Measurements from ENCODE around the gene ZNF346.

Gene ZNF346

DNA sequence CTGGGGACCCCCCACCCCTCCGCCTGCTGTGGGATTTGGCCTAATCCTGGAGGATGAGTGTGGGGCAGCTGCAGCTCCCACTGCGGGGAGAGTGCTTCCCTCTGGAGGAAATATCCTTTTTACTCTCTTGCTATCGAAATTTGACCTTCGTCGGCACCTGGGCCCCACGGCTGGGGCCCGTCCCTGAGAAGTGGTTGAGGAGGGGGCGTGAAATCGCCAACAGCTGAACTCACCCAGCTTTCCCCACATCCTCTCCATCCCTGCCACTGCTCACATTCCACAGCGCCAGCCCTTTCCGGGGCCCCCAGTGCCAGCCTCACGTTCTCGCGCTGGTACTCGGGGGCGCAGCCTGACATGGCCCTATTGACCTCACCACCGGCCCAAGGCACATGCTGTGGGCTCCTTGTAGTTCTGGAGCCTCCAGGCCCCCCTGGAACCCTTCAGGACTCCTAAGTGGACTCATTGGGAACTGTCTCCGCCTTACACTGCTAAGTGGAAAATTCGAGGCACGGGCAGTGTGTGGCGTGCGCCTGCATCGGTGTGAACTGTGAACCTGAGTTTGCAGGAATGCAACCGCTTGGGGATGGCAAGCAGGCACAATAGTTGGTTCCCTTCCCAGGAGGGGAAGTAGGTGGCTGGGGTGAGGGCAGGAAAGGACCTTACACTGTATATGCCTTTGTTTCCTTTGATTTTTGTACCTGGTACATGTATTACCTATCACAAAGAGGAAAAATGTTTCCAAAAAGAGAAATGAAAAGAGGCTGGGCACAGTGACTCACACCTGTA is 83.4 kb downstream of the ZNF346 start:
- TF ChIP-seq CTCF (IDR thresholded peaks at IDR 0.05; ENCODE audit: poor library complexity, severe bottlenecking): no peak
- no peaks in the 10 kb centered on the region for H3K27me3 ChIP-seq (ENCODE audit: insufficient read depth, poor library complexity, severe bottlenecking)
- DNase-seq (ENCODE audit: low spot score) (no peak), ATAC-seq (ENCODE audit: low read depth) (no peak)
- H3K27ac ChIP-seq (ENCODE audit: poor library complexity, severe bottlenecking): no peak overlapping the region
- H3K4me1 ChIP-seq (ENCODE audit: insufficient read depth, poor library complexity, severe bottlenecking): no peaks in the 10 kb centered on the region
- no peaks in the 10 kb centered on the region for H3K36me3 ChIP-seq (ENCODE audit: low read depth)
- no peak overlapping the region for H3K4me3 ChIP-seq (ENCODE audit: severe bottlenecking)
- no peaks in the 10 kb centered on the region for H3K9me3 ChIP-seq (ENCODE audit: severe bottlenecking)

- no peak overlapping the region for H3K4me3 ChIP-seq (ENCODE audit: severe bottlenecking)
- DNase-seq (ENCODE audit: low spot score): no peak
- H3K36me3 ChIP-seq (ENCODE audit: low read depth): no peaks in the 10 kb centered on the region
- H3K27me3 ChIP-seq (ENCODE audit: insufficient read depth, poor library complexity, severe bottlenecking): no peaks in the 10 kb centered on the region
- no peaks in the 10 kb centered on the region for H3K9me3 ChIP-seq (ENCODE audit: severe bottlenecking)
- no peak overlapping the region for H3K27ac ChIP-seq (ENCODE audit: poor library complexity, severe bottlenecking)
- ATAC-seq (ENCODE audit: low read depth): no peak
- H3K4me1 ChIP-seq (ENCODE audit: insufficient read depth, poor library complexity, severe bottlenecking): no peaks in the 10 kb centered on the region
- TF ChIP-seq CTCF (IDR thresholded peaks at IDR 0.05; ENCODE audit: poor library complexity, severe bottlenecking): no peak
These were observed 84.7 kb downstream of the ZNF346 start for GRCh38 chr5:177107159-177107558.

DNA sequence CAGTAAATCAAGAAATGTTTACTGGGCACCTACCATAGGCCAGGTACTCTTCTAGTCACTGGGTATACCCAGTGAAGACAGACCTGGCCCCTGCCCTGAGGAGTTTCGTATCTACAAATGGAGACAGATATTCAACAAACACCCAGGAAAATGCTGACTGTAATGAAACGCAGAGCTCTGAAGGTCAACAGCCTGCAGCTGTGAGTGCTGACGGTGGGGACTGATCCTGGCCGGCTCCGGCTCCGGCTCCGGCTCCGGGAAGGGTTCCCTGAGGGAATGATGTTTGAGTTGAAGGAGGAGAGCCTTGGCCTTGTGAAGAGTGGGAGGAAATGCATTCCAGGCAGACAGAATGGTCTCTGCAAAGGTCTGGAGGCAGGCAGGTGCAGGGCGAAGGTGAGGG is 87.3 kb downstream of the ZNF346 start:
- no peak for ATAC-seq (ENCODE audit: low read depth)
- H3K27me3 ChIP-seq (ENCODE audit: insufficient read depth, poor library complexity, severe bottlenecking): no peaks in the 10 kb centered on the region

GRCh38 chr5:177111720-177112394 is 89.4 kb downstream of the ZNF346 start:
- H3K36me3 ChIP-seq (ENCODE audit: low read depth): no peaks in the 10 kb centered on the region
- no peaks in the 10 kb centered on the region for H3K4me1 ChIP-seq (ENCODE audit: insufficient read depth, poor library complexity, severe bottlenecking)
- H3K27ac ChIP-seq (ENCODE audit: poor library complexity, severe bottlenecking): no peak overlapping the region
- no peaks in the 10 kb centered on the region for H3K9me3 ChIP-seq (ENCODE audit: severe bottlenecking)
- H3K27me3 ChIP-seq (ENCODE audit: insufficient read depth, poor library complexity, severe bottlenecking): no peaks in the 10 kb centered on the region
- TF ChIP-seq CTCF (IDR thresholded peaks at IDR 0.05; ENCODE audit: poor library complexity, severe bottlenecking): peak; percentile 97
- ATAC-seq (ENCODE audit: low read depth) (peak; percentile 54), DNase-seq (ENCODE audit: low spot score) (no peak)
- no peak overlapping the region for H3K4me3 ChIP-seq (ENCODE audit: severe bottlenecking)

More for the DNA sequence above, 87.3 kb downstream of the ZNF346 start:
- DNase-seq (ENCODE audit: low spot score): no peak
- Histone ChIP-seq H3K4me1 (ENCODE audit: insufficient read depth, poor library complexity, severe bottlenecking) (no peaks in the 10 kb centered on the region), H3K4me3 (ENCODE audit: severe bottlenecking) (no peak overlapping the region), H3K27ac (ENCODE audit: poor library complexity, severe bottlenecking) (no peak overlapping the region), H3K36me3 (ENCODE audit: low read depth) (no peaks in the 10 kb centered on the region), H3K9me3 (ENCODE audit: severe bottlenecking) (no peaks in the 10 kb centered on the region)
- no peak for TF ChIP-seq CTCF (IDR thresholded peaks at IDR 0.05; ENCODE audit: poor library complexity, severe bottlenecking)

Measured in RWPE2 (cell line).